GM21423 (cell line): ENCODE data around the gene OCA2.
"Not testable (repeated sequence)": the region's sequence is repeated elsewhere in the genome, so short reads cannot be mapped to it uniquely, and the experiment has no call there.

ENCODE experiments used
- ATAC-seq: cut with Tn5 transposase; IDR thresholded peaks from one replicate; pipeline ENCODE4 v1.9.1; 2021; ENCODE audit warnings: mild to moderate bottlenecking, moderate library complexity; ENCODE audit not compliant: unreplicated experiment

The OCA2 gene

DNA sequence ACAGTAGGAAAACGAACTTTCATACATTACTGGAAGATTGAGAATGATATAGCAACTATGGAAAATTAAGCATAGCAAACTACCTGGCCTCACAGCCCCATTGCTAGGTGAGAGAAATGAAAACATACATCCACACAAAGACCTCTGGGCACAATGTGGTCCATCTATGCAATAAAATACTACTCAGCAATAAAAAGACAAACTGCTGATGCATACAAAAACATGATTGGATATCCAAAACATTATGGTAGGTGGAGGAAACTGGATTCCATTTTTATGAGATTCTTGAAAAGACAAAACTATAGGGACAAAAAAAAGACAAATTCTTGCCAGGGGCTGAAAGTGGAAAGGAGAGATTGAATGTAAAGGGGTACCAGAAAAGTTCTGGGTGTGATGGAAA lies 308.8 kb downstream of the OCA2 start:
- no peak for ATAC-seq

DNA sequence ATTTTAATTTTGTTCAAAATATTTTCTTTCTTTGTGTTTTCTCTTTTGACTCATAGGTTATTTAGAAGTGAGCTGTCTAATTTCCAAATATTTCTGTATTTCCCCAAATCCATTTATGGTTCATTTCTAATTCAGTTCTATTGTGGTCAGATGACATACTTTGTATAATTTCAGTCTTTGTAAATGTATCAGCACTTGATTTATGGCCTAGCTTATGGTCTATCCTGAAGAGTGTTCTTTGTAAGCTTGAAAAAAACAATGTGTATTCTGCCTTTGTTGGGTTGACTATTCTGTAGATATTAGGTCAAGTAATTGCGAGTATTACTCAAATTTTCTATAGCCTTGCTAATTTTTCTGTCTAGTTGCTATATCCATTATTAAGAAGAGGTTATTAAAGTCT lies 311.2 kb downstream of the OCA2 start:
- ATAC-seq = no peak

DNA sequence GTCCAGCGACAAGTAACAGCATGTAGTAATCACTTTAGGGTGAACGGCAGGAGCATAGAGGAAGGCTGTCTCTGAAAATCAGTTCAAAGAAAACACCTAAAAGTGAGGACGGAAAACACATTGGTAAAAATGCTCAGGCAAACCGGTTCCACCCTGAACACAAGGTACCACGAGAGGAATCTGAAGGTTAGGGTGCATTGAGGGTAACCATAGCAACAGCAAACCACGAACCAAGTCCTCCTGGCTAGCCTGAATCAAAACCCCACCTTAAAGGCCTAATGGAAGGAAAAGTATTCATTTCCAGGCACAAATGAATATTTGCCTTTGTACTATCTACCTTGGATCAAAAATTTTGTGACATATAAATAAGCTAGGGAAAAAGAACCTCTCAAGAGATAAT lies 315.0 kb downstream of the OCA2 start:
- ATAC-seq = no peak

DNA sequence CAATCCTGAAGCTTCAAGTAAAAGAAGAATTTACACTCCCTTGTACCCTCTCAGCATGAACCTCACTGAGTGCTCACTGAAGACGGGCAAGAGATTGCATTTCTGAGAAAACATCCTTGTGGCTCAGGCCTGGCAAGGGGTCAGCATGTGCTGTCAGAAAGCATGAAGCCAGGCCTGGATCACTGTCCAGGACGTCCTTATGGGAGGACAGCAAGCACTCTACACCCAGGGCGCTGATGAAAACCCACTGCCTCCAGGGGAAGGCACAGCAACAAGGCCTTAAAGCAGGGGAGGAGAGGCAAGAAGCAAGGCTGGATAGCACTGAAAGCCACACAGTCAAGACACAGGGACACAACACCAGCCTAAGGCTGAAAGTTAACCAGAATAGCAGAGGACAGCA lies 315.4 kb downstream of the OCA2 start:
- no peak for ATAC-seq

DNA sequence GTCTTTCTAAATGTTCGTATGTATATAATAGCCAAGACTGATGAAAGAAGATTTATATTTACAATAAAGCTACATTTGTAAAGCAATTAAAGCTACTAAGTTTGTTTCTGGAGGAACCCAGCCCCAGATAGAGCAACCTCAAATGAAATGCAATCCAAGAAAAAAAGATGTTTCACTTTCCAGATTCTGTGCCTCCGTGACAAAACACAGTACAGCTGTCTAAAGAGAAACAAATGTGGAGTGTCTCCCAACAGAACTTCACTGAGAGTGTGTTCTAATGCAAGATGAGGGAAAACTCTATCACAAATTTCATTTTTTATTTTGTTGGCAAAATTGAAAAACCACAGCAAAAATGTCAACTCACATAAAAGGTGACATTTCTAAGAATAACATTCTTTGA lies 317.0 kb downstream of the OCA2 start:
- no peak for ATAC-seq

DNA sequence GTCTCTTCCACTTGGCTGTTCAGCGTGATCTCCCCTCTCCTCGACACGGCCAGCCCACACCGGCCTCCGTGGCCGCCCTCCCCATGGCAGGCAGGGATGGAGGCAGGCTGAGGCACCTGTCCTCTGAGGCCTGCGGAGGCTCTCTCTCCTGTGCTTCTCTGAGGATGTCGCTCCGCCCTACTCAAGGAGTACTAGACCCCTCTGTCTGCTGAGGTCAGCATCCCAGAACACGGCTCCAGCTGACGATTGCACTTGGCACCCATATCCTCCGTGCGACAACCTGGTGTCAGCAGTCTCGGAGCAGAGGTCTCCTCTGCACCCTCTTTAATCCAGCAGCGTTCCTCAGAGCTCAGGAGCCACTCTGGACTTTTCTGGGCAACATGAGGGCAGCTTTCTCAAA lies 322.6 kb downstream of the OCA2 start:
- no peak for ATAC-seq

DNA sequence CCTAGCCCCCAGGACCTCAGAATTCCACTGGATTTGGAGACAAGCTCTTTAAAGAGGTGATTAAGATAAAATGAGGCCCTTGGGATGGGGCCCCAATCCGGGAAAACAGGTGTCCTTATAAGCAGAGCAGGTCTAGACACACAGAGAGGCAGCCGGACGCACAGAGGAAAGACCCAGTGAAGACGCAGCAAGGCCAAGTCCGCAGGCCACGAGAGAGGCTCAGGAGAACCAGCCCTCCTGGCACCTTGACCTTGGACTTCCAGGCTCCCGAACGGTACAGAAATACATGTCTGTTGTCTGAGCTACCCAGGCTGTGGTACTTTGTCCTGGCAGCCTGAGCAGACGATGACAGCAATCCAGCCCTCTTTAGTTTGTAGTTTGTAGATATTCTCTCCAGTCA lies 324.5 kb downstream of the OCA2 start:
- ATAC-seq = no peak

DNA sequence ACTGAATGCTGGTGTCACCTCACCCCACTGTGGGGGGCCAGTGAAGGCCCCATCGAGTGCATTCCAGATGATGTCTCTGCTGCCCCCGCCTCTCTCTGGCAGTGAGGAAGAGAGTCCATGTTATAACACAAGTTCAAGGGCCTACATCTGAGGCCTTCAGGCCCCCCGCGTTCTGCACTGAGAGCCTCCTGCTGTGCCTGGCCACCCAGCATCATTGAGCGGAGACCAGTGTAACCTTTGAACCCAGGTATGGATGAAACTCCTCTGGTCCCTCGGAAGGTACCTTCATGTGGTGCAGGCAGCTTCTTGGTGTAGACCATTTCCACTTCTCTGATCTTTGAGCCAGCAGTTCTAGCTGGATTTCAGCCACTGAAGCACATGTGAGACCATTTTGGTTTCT lies 324.9 kb downstream of the OCA2 start:
- ATAC-seq = no peak

DNA sequence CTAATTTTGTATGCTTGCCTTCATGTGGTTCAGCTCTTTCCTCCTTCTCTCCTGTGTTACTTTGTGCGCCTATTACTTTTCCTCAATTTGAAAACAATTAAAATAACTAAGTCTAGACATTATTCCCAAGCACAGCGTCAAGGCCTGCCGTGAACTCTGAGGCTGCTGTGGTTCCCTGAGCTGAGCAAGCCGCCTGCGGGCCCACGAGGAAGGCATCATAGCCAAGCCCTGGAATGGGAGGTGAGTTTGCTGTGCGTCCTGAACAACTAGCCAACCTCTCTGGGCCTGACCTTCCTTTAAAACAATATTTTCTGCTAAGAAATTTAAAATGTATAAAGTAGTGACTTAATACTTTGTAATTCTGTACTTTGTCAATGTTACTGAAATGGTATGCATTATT lies 327.2 kb downstream of the OCA2 start:
- ATAC-seq = no peak

DNA sequence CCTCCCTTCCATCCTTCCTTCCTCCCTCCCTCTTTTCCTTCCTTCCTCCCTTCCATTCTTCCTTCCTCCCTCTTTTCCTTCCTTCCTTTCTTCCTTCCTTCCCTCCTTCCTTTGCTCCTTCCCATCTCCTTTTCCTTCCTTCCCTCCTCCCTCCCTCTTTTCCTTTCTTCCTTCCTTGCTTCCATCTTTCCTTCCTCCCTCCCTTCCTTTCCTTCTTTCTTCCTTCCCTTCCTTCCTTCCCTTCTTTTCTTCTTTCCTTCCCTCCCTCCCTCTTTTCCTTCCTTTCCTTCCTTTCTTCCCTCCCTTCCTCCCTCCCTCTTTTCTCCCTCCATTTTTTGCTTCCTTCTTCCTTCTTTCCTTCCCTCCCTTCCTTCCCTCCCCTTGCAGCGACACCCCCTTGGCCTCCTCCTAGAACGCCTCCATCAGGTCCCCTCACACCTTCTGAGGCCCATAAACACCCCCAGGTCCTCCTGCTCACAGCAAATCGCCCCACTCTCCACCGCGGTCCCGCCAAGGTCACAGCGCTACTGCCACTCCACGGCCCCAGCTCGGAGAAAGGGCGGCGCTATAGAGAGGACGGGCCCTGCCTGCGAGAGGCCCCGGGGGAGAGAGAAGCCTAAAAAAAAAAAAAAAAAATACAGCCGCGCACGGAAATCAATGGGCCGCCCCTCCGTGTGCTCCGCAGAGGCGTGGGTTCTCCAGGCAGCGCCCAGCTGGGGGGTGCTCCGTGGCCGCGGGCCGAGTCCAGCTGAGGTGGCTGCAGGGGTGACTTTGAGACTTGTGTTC lies 328.2 kb downstream of the OCA2 start:
- ATAC-seq = no peak

DNA sequence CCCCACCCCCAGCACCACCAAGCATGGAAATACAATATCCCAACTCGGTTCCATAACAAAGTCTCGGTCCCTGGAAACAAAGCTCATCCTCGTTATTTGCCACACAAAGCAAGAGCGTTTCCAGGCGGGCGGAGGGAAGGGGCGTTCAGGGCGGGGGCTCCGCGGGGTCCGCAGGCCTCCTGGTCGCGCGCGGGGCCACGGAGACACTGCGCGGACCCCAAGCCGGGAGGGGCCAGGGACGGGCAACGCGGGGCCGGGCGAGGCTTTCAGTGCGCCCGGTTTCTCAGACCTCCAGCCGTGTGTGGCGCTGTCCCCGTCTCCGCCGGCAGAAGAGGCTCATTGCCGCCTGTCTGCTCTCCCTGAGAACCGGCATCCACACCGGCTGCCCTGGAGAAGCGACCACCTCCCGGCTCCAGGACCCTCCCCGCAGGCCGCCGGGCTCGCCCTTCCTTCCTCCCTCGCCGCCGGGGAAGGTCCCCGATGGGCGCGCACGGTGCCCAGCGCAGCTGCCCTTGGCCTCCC lies 329.0 kb downstream of the OCA2 start:
- no peak for ATAC-seq

DNA sequence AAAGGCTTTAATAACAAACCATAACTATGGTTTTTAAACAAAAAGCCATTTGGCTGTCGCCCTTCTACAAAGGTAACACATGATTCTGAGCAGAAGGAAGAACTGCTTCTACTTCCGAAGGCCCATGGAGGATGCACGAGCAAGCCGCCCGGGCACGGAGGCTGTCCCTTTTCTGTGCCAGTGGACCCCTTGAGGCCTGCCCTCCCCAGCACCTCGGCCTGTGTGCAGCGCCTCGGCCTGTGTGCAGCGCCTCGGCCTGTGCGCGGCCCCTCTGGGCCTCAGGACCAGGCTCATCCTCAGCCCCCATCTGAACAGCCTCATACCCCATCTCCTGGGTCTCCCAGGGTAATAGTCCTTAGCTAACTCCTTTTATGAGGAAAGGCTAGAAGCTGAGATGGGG lies 329.5 kb downstream of the OCA2 start:
- ATAC-seq = no peak

DNA sequence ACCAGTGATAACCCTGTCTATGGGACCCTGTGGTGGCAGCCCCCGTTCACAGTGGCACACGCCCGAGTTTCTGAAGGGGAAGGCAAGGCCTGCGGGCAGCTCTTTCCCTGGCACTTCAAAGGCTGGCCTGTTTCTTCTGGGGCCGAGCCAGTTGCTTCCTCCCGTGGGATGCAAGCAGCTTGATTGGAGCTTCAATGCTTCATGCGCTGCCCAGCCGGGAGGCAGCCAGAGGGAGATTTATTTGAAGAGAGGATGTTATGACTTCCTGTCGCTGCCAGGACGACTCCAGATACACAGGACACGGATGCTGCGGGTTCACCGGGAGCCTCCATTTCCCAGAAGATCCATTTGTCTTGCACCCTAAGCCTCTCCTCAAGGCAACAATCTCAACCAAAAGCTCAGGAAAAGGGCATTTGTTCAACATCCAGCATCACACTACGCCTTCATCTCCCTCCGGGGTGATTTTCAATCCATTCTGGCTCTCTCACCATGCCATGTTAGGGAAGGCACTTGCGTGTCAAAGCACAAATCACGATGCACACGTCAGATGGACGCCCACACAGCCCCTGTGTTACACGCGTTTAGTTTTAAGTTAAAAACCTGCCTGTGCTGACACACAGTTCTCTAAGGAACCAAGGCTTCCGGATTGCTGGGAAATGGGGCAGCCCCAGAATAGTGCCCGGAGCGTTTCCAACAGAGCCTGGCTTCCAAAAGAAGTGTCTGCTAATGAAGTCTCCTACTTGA lies 330.2 kb downstream of the OCA2 start:
- ATAC-seq = no peak

DNA sequence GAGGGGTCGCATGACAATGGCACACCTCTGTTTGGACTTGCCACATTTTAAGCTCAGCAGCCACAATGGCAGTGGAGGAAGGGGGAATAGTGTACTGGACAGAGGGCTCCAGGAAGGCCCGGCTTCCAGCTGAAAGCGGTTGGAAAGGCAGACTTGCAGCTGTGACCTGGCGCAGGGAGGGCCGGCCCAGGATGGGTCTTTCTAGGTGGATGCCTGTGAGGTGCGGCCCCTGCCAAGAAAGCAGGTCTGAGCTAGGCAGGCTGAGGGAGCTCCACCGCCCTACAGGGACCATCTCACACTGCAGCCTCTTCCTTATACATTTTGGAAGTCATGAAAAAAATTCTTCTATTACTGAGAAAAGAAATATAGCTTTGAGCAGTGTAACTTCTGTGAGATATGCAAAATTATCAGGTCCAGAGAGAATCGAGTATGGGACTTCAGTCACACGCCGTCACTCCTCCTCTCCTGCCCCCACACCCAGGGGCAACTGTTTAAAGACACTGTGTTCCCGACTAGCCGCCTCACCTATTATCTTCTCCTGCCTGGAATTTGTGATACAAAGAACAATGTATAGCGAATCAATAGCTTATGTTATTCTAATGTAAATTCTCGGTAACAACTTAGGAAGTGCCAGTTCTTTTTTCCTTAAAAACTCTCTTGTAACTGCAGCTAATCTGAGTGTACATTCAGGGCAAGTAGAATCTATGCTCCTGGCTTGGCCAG lies 331.0 kb downstream of the OCA2 start:
- no peak for ATAC-seq

DNA sequence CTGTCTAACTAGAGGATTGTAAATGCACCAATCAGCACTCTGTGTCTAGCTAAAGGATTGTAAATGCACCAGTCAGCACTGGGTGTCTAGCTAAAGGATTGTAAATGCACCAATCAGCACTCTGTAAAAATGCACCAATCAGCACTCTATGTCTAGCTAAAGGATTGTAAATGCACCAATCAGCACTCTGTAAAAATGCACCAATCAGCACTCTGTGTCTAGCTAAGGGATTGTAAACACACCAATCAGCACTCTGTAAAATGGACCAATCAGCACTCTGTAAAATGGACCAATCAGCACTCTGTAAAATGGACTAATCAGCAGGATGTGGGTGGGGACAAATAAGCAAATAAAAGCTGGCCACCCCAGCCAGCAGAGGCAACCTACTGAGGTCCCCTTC lies 331.7 kb downstream of the OCA2 start:
- ATAC-seq = not testable (repeated sequence)

DNA sequence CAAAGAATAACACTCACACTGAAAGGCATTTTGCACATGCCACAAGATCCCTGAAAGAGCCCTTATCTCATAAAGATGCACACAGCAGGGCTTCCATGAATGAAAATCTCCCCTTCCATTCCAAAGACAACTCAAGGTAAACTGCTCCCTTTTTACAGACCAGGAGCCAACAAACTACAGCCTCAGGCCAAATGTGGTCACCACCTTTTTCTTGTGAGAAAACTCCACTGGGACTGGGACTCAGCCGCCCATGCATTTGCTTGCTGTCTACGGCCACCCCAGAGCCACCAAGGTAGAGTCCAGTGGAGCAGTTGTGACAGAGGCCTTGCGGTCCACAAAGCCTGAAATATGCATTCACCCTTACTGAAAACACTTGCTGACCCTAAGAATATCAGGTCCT lies 334.8 kb downstream of the OCA2 start:
- no peak for ATAC-seq

DNA sequence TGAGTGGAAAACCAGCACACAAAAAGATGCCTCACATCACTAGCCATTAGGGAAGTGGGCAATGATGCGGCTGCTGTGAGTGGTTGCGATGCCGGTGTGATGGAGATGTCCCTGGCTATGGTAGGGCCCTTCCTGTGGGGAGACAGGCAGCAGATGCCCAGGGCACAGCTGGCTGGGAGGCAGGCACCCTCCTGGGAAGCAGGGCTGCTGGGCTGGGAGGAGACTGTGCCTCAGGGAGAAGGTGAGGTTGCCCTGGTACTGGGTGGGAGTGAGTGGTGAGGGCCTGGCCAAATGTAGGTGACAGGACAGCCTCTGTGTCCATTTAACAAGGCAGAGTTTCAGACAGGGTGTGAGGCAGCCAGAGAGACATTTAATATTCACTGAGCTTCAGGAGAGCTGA lies 335.6 kb downstream of the OCA2 start:
- no peak for ATAC-seq

DNA sequence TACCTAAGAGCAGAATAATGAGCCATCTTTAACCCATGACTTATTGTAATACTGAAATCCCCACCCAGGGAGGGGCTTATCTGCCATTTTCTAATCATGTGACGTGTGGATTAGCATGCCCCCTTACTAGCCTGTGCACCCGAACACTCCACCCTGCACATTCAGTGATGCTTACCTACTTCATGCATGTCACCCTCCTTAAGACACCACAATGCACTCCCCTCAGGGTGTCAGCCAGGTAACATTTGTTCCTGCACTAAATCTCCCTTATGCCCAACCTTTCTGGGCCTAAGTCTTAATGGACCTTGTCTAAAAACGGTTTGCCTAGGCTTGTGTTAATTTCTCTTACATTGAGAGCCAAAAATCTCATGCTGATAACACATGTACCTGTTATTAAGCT lies 336.6 kb downstream of the OCA2 start:
- no peak for ATAC-seq

DNA sequence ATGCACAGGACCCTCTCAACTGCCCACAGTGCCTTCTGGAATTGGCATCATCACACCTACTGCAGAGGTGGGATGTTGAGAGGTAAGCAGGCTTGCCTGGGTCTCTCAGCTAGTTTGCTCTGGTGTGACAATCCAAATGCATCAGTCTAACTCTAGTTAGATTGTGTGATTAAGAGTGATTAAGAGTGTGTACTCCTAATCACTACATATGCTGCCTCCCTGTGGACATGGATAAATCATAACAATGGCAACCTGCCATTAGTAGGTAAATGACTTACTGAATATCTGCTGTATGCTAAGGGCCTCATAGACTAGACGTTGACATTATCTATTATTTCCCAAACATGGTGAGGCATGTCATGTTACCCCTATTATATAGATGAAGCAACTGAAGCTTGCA lies 342.1 kb downstream of the OCA2 start:
- ATAC-seq = no peak

DNA sequence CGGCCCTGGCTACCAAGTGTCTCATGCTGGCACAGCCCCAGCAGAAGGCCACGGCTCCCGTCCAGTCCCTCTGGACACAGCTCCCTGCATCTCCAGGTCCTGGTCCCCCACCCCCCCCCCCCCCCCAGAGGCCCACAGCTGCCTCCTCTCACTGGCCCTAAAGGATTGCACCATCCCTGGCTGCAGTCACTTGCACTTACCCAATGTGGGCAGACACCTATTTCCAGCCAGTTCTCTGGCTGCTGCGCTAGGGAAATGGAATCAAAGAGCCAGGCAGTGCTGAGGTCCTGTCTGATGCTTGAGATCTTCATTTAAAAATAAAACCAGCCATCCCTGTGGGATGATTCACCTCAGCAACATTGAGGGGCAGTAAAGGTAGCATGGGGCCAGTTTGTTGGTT lies 346.4 kb downstream of the OCA2 start:
- ATAC-seq = no peak

DNA sequence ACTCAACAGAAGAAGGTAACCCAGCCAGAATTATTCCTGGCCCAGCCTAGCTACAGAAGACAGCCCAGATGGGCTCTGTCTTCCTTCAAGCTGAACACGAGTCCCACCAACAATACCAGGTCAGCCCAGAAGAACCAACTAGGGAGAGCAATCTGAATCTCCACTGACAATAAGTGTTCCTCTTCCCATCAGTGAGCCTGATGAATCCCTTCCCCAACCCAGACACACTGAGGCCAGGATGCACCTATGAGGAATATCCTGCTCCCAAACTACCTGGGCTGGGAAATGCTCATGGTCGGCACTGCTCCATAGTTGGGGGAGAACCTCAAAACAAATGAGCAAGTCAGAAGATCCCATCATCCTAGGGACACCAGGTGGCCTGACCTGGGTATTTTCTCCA lies 351.1 kb downstream of the OCA2 start:
- no peak for ATAC-seq
